Glutamatergic neuron (in vitro differentiated cells): Measurements from ENCODE around the gene MLLT3. TPM values are rescaled to one million over a fixed set of nuclear protein-coding genes. Genes with fewer than 3 reads are reported as not detected.

Source experiments
- DNase-seq: peaks from one replicate; pipeline ENCODE4 v3.0.0; 2022
- H3K27ac Mint-ChIP-seq: one replicate; pipeline ENCODE4 v1.8.0; 2020; ENCODE audit warnings: mild to moderate bottlenecking, mixed read lengths, inconsistent platforms; ENCODE audit not compliant: unreplicated experiment
- H3K27me3 Mint-ChIP-seq: one replicate; pipeline ENCODE4 v1.8.0; 2020; ENCODE audit warnings: mild to moderate bottlenecking, moderate library complexity, mixed read lengths, inconsistent platforms; ENCODE audit not compliant: unreplicated experiment
- H3K36me3 Mint-ChIP-seq: one replicate; pipeline ENCODE4 v1.8.0; 2020; ENCODE audit warnings: mild to moderate bottlenecking, mixed read lengths, inconsistent platforms; ENCODE audit not compliant: unreplicated experiment
- H3K4me1 Mint-ChIP-seq: one replicate; pipeline ENCODE4 v1.8.0; 2020; ENCODE audit warnings: mild to moderate bottlenecking, low read depth, mixed read lengths, inconsistent platforms; ENCODE audit not compliant: unreplicated experiment
- H3K4me3 Mint-ChIP-seq: one replicate; pipeline ENCODE4 v1.8.0; 2020; ENCODE audit warnings: mild to moderate bottlenecking, mixed read lengths, inconsistent platforms; ENCODE audit not compliant: unreplicated experiment
- H3K9me3 Mint-ChIP-seq: one replicate; pipeline ENCODE4 v1.8.0; 2020; ENCODE audit warnings: mild to moderate bottlenecking, moderate library complexity, mixed read lengths, inconsistent platforms; ENCODE audit not compliant: unreplicated experiment
- CTCF ChIP-seq: fragments of 200-600 bp; sonication (generic); IDR thresholded peaks from one replicate; pipeline ENCODE4 v1.5.0; 2021; ENCODE audit not compliant: partially characterized antibody, unreplicated experiment
- total RNA-seq: library from RNA; stranded (reverse); fragmentation: NEBNext Ultra II Directional; extraction: Animal tissue kit (Norgen Biotek cat#: 25700); gene quantifications from one replicate; pipeline ENCODE4 v1.2.1, GENCODE V29; 2021; ENCODE audit not compliant: unreplicated experiment

MLLT3 gene
- total RNA-seq, 1 donor from 2014 or later, result 11.7 TPM

GRCh38 chr9:20379804-20380225 is 242.5 kb downstream of the MLLT3 start:
- H3K27me3 Mint-ChIP-seq, result no peaks in the 10 kb centered on the region
- H3K27ac Mint-ChIP-seq, result no peak overlapping the region
- peaks cover 10% of the 10 kb centered on the region for H3K4me1 Mint-ChIP-seq
- no peaks in the 10 kb centered on the region for H3K36me3 Mint-ChIP-seq
- DNase-seq, result no peak
- no peak for TF ChIP-seq CTCF
- no peaks in the 10 kb centered on the region for H3K9me3 Mint-ChIP-seq
- no peak overlapping the region for H3K4me3 Mint-ChIP-seq

- H3K9me3 Mint-ChIP-seq, result no peaks in the 10 kb centered on the region
- no peak for TF ChIP-seq CTCF
- H3K27ac Mint-ChIP-seq, result no peak overlapping the region
- no peaks in the 10 kb centered on the region for H3K27me3 Mint-ChIP-seq
- H3K4me1 Mint-ChIP-seq, result peaks cover 10% of the 10 kb centered on the region
- no peak overlapping the region for H3K4me3 Mint-ChIP-seq
- no peak for DNase-seq
- no peaks in the 10 kb centered on the region for H3K36me3 Mint-ChIP-seq
These were observed 243.4 kb downstream of the MLLT3 start for GRCh38 chr9:20378851-20379250.

- no peak overlapping the region for H3K27ac Mint-ChIP-seq
- no peaks in the 10 kb centered on the region for H3K9me3 Mint-ChIP-seq
- no peak overlapping the region for H3K4me3 Mint-ChIP-seq
- no peak for DNase-seq
- H3K36me3 Mint-ChIP-seq, result no peaks in the 10 kb centered on the region
- H3K4me1 Mint-ChIP-seq, result peaks cover 10% of the 10 kb centered on the region
- H3K27me3 Mint-ChIP-seq, result no peaks in the 10 kb centered on the region
- no peak for TF ChIP-seq CTCF
These were observed 244.5 kb downstream of the MLLT3 start for GRCh38 chr9:20377790-20378189.

- H3K36me3 Mint-ChIP-seq, result no peaks in the 10 kb centered on the region
These were observed 245.4 kb downstream of the MLLT3 start for GRCh38 chr9:20376731-20377375.

More at GRCh38 chr9:20376731-20377375, 245.4 kb downstream of the MLLT3 start:
- H3K27ac Mint-ChIP-seq, result no peak overlapping the region
- no peak overlapping the region for H3K4me3 Mint-ChIP-seq
- TF ChIP-seq CTCF, result no peak
- DNase-seq, result no peak
- no peaks in the 10 kb centered on the region for H3K27me3 Mint-ChIP-seq
- H3K9me3 Mint-ChIP-seq, result no peaks in the 10 kb centered on the region
- peaks cover 5% of the 10 kb centered on the region for H3K4me1 Mint-ChIP-seq
